Neural progenitor cell (in vitro differentiated cells): ENCODE results near the gene CYB5D1. TPM values are rescaled to one million over a fixed set of nuclear protein-coding genes. Genes with fewer than 3 reads are reported as not detected.

Experiments
- DNase-seq: peaks from one replicate; pipeline ENCODE4 v3.0.0-alpha.2; 2016; ENCODE audit warnings: low spot score
- H2AFZ ChIP-seq: fragments of 200-600 bp; sonication (generic); replicated peaks from 2 replicates; pipeline ENCODE4 v1.6.1; 2016; ENCODE audit warnings: antibody characterized with exemption
- H3F3A ChIP-seq: fragments of 200-600 bp; sonication (generic); 2 replicates; pipeline ENCODE4 v1.6.1; 2016; ENCODE audit warnings: antibody characterized with exemption, low read depth
- H3K27ac ChIP-seq: fragments of 200-600 bp; sonication (generic); 2 replicates; pipeline ENCODE4 v1.5.1; 2016; ENCODE audit warnings: mild to moderate bottlenecking
- H3K27me3 ChIP-seq: fragments of 200-600 bp; sonication (generic); 2 replicates; pipeline ENCODE4 v1.6.1; 2016; ENCODE audit warnings: mild to moderate bottlenecking, moderate library complexity
- H3K36me3 ChIP-seq: fragments of 200-600 bp; sonication (generic); 2 replicates; pipeline ENCODE4 v1.5.1; 2016
- H3K4me1 ChIP-seq: fragments of 200-600 bp; sonication (generic); 2 replicates; pipeline ENCODE4 v1.6.1; 2016; ENCODE audit warnings: mixed run types
- H3K4me2 ChIP-seq: fragments of 200-600 bp; sonication (generic); 2 replicates; pipeline ENCODE4 v1.6.1; 2016
- H3K4me3 ChIP-seq: fragments of 200-600 bp; sonication (generic); 2 replicates; pipeline ENCODE4 v1.5.1; 2016
- H3K79me2 ChIP-seq: fragments of 200-600 bp; sonication (generic); 2 replicates; pipeline ENCODE4 v1.6.1; 2016; ENCODE audit warnings: low read depth
- H3K9ac ChIP-seq: fragments of 200-600 bp; sonication (generic); 2 replicates; pipeline ENCODE4 v1.6.1; 2016
- H3K9me3 ChIP-seq: fragments of 200-600 bp; sonication (generic); 2 replicates; pipeline ENCODE4 v1.5.1; 2016; ENCODE audit warnings: low read depth
- H4K20me1 ChIP-seq: fragments of 200-600 bp; sonication (generic); 2 replicates; pipeline ENCODE4 v1.6.1; 2016; ENCODE audit warnings: low read depth
- H3K27ac Mint-ChIP-seq: 3 replicates; pipeline ENCODE4 v1.8.0; 2021; ENCODE audit warnings: mixed read lengths
- H3K27me3 Mint-ChIP-seq: 2 replicates; pipeline ENCODE4 v1.8.0; 2022; ENCODE audit warnings: low read depth, mild to moderate bottlenecking, inconsistent platforms, moderate library complexity, mixed read lengths; ENCODE audit not compliant: insufficient read depth
- H3K36me3 Mint-ChIP-seq: 3 replicates; pipeline ENCODE4 v1.8.0; 2021; ENCODE audit warnings: mixed read lengths
- H3K4me1 Mint-ChIP-seq: 3 replicates; pipeline ENCODE4 v1.8.0; 2021; ENCODE audit warnings: mixed read lengths
- H3K4me3 Mint-ChIP-seq: 3 replicates; pipeline ENCODE4 v1.8.0; 2021; ENCODE audit warnings: mild to moderate bottlenecking, moderate library complexity, mixed read lengths
- H3K9me3 Mint-ChIP-seq: 3 replicates; pipeline ENCODE4 v1.8.0; 2020; ENCODE audit warnings: mixed read lengths
- CTCF ChIP-seq: fragments of 200-600 bp; sonication (generic); IDR thresholded peaks from 2 replicates; pipeline ENCODE4 v1.5.1; 2017; ENCODE audit warnings: antibody characterized with exemption, mild to moderate bottlenecking
- EZH2 ChIP-seq: fragments of 200-600 bp; sonication (generic); IDR thresholded peaks from 2 replicates; pipeline ENCODE4 v1.6.1; 2017; ENCODE audit warnings: antibody characterized with exemption, mild to moderate bottlenecking, moderate library complexity
- EZH2phosphoT487 ChIP-seq: fragments of 200-600 bp; sonication (generic); IDR thresholded peaks from 2 replicates; pipeline ENCODE4 v1.6.1; 2017; ENCODE audit warnings: antibody characterized with exemption
- total RNA-seq: library from RNA; depleted of rRNA; stranded (reverse); fragments of >200 nt; gene quantifications from 2 replicates; pipeline ENCODE4 v1.2.3, GENCODE V29; 2015; ENCODE audit warnings: low replicate concordance

CYB5D1 gene
- total RNA-seq, 1 donor from 2014 or later, result 12.9 TPM

- Mint-ChIP-seq H3K27me3 (no peaks in the 10 kb centered on the region), H3K9me3 (no peaks in the 10 kb centered on the region), H3K4me1 (peaks cover 2% of the 10 kb centered on the region), H3K4me3 (no peak overlapping the region), H3K36me3 (peaks cover 6% of the 10 kb centered on the region), H3K27ac (no peak overlapping the region)
- Histone ChIP-seq H3K4me3 (no peak overlapping the region), H3K9me3 (no peaks in the 10 kb centered on the region), H3K36me3 (no peaks in the 10 kb centered on the region), H3K4me2 (no peak overlapping the region), H4K20me1 (no peaks in the 10 kb centered on the region), H3F3A (peaks cover 18% of the 10 kb centered on the region), H3K9ac (no peak overlapping the region), H3K4me1 (peaks cover 11% of the 10 kb centered on the region), H3K79me2 (no peaks in the 10 kb centered on the region), H3K27me3 (no peaks in the 10 kb centered on the region), H2AFZ (no peak overlapping the region), H3K27ac (no peak overlapping the region)
- TF ChIP-seq EZH2 (no peak), CTCF (no peak)
- no peak for DNase-seq
Observed at GRCh38 chr17:7880076-7880868, 22.5 kb downstream of the CYB5D1 start.

- Histone ChIP-seq H3F3A (peaks cover 30% of the 10 kb centered on the region), H3K27me3 (peaks cover 10% of the 10 kb centered on the region), H3K79me2 (no peaks in the 10 kb centered on the region), H3K4me3 (no peak overlapping the region), H3K27ac (no peak overlapping the region), H3K36me3 (no peaks in the 10 kb centered on the region), H3K9me3 (no peaks in the 10 kb centered on the region), H3K4me2 (no peak overlapping the region), H2AFZ (no peak overlapping the region), H3K9ac (no peak overlapping the region), H4K20me1 (peaks cover 5% of the 10 kb centered on the region), H3K4me1 (peaks cover 17% of the 10 kb centered on the region)
- Mint-ChIP-seq H3K27me3 (peaks cover 3% of the 10 kb centered on the region), H3K9me3 (no peaks in the 10 kb centered on the region), H3K4me3 (no peak overlapping the region), H3K36me3 (no peaks in the 10 kb centered on the region), H3K4me1 (peaks cover 2% of the 10 kb centered on the region), H3K27ac (no peak overlapping the region)
- DNase-seq, result no peak
- TF ChIP-seq EZH2, result no peak
- no peak for TF ChIP-seq CTCF
- no peak for TF ChIP-seq EZH2phosphoT487
Observed at GRCh38 chr17:7881276-7882054, 23.7 kb downstream of the CYB5D1 start.

GRCh38 chr17:7882068-7882467 lies 24.3 kb downstream of the CYB5D1 start:
- no peak overlapping the region for H3K27ac Mint-ChIP-seq
- DNase-seq, result no peak

More at GRCh38 chr17:7882068-7882467, 24.3 kb downstream of the CYB5D1 start:
- H3K9me3 Mint-ChIP-seq, result no peaks in the 10 kb centered on the region
- Histone ChIP-seq H3K4me2 (no peak overlapping the region), H3K79me2 (no peaks in the 10 kb centered on the region), H3K27me3 (peaks cover 12% of the 10 kb centered on the region), H3K4me1 (peaks cover 23% of the 10 kb centered on the region), H3K9ac (no peak overlapping the region), H3K36me3 (no peaks in the 10 kb centered on the region), H3K9me3 (no peaks in the 10 kb centered on the region), H3K27ac (no peak overlapping the region), H4K20me1 (peaks cover 5% of the 10 kb centered on the region), H3K4me3 (no peak overlapping the region), H3F3A (peaks cover 36% of the 10 kb centered on the region), H2AFZ (no peak overlapping the region)
- peaks cover 2% of the 10 kb centered on the region for H3K4me1 Mint-ChIP-seq
- no peaks in the 10 kb centered on the region for H3K36me3 Mint-ChIP-seq
- H3K4me3 Mint-ChIP-seq, result no peak overlapping the region
- H3K27me3 Mint-ChIP-seq, result peaks cover 3% of the 10 kb centered on the region
- TF ChIP-seq CTCF (no peak), EZH2phosphoT487 (no peak), EZH2 (no peak)
